Activated CD8-positive, alpha-beta memory T cell treated with anti-CD3 and anti-CD28 coated beads, Interleukin-2, amount 50 U/mL, for 24 hours (primary cell): Measurements from ENCODE around the gene BMF.

ENCODE experiments used
- DNase-seq: peaks from one replicate; pipeline ENCODE4 v3.0.0-alpha.2; 2020; ENCODE audit errors: extremely low read depth

The BMF gene

DNA sequence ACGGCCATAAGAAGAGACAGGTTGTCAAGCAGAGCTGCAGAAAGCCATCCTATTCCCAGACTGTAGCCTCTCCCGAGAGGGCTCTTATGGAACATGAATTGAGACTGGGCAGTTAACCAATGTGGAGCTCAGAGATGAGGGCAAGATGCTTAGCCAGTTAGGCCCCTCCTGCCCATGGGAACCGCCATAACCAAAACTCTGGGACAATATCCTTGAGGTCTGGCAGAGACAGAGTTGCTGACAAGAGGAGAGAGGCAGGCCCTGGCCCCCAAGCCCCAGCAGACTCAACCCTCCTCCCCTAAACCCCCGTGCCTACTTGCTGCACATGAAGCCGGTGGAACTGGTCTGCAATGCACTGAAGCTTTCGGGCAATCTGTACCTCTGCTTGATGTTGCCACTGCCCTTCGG lies 4.8 kb downstream of the BMF start:
- DNase-seq, result no peak

DNA sequence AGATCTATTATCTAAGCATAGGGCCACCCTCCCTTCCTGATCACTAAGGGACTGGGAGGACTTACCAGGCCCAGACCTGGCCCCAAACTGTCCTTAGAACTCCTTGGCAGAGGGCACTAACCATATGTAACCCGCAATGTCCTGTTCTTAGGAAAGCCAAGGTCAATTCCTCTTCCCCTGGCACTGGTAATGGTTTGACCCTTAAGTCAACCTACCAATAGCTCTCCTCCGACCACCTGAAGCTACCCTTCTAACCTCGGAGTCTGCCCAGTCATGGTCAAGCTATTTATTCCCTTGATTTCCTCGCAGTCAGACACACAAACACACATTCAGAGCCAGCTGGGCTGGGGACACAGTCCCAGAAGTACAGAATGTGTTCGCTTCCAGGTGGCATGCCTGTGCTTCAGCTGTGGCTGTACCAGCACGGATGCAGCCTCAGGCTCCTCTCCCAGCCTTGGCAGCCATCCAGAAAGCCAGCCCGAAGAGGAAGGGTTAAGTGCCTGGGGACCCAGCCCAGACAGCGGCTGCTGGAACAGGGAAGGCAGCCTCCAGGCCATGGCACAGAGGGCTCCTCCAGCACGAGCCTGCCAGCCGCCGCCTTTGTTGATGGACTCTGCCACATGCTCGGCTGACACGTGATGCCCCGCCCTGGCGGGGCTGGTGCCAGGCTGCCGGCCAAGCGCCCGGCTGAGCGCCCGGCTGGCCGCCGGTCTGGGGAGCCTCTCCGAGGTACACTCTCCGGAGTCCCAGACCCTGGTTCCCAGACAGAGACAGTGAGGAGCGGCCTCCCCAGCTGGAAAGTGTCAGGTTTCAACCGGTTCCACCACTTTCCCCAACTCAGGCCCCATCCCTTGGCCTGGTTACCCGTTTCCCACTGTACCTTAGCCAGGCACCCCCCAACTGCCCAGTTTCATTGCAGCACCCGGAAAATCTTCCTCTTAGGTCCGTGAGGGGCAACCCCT lies 5.5 kb downstream of the BMF start:
- no peak for DNase-seq

DNA sequence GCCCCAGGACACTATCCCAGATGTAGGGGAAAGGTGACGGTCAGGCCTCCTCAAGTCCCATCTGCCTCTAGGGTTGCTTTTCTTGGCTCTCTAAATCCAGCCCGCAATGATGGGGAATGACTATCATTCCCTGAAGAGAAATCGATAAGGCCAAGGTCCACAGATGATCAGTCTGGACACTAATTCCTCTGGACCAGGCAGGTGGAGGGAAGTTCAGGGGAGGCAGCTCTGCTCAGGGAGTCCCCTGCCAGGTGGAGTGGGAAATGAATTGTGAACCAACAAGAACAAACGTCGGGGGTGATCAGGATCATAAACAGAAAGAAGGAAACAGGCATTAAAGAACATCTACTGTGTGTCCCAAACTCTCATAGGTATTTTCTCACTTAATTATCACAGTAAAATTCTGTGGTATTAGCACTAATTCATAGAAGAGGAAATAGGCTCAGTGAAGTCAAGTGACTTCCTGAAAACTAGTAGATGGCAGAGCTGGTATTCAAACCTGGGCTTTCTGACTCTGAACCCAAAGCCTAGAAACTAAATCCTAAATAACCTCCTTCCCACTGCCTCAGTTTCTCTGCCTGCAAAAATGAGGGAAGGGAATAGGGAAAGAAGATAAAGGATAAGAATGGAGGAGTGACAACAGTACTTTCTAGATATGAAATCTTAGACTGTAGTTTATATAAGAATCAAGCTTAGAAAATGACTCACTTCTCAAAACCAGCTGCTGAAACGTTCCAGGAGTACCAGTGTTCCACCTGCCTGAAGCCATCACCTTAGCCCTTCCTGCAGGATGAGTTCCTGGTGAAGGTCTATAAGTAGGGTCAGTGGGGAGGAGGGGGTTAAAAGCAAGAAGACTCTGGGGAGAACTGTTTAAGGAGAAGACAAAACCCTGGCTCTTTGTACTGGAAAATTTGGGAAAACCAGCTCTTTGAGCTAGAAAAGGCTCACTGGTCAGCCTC lies 7.5 kb downstream of the BMF start:
- DNase-seq, result no peak

DNA sequence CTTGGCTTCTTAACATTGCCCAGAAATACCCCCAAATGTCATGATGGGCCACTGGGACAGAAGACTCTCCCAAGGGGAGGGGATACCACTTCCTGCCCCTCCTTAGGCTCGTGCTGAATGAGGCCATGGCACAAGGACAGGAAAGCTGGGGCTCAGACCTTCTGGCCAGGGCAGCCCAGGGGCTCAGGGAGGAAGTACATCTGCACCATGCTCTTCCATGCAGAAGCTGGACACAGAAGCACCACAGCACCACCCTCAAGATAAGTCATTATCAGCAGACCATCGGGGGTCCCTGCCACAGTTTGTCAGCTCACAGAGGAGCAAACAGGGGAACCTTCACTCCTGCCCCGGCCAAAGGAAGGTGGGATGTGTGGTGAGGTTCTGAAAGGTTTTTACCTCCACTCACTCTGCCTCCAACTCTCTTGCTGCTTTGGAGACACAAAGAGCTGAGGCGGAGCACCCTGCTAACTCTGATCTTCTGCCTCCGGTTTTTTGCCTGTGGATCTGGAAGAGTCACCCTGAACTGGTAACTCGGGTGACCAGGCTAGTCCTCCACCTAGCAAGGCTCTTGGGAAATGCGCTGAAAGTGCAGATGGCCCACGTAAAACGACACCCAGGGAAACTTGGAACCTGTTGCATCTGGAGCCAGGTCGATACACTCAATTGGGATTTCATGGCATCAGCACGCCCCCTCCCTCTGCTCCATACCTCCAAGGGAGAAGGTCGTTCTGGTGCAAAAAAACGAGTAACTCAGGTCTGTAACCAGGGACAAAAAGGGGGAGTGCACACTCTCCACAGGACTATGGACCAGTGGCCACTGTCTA lies 8.3 kb downstream of the BMF start:
- no peak for DNase-seq

DNA sequence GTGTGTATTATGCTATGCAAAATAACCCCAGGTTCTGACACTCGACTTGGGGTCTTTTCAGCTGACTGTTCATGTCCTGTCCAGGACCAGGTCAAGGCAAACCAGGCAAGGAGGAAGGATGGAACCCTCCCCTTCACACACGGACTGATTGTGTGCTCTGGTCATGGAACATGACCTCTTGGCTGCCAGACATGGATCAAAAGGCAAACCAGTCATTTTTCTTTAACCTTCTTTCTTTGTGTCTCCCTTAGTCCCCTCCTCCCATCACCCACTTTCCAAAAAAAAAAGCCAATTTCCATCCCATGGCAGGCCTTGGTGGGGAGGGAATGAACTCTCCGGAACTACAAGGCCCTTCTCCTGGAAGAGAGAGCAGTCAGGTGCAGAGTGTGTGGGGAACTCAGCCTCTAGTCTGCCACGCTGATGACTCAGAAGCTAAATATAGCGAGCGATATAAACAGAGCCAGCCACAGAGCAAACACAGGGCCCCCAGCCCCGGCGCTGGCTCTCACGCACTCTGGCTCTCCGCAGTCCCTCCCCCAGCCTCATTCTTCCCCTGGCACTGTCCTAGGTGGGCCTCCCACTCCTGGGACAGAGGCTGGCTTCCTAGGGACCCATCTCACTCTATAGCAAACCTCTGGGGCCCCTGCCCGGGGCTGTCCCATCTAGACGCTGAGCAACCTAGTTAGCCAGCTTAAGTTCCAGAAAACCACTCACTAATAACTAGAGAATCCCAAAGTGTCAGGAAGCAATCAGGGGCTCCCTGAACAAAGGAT lies 10.0 kb downstream of the BMF start:
- DNase-seq, result peak; percentile 51

DNA sequence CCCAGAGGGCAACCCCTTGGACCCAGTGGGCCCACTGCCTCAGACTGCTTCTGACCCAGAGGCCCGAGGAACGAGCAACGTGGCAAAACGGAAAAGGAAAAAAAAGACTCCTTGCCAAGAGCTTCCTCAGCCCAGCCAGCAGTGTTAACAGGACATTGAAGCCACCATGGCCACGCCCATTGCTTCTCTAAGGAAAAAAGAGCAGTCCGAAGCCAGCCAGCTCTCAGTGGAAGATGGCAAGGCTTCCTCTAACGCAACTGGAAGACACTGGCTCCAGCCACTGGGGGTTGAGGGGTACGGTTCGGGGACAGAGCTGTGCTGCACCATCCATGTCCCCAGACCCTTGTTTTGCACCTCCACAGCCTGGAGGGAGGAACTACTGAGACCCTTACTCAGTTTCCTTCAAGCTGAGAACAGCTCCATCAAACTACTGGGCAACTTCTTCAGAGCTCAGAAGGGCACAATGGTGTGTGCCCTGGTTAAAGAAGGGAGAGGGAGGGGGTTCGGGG lies 10.7 kb downstream of the BMF start:
- DNase-seq, result no peak

DNA sequence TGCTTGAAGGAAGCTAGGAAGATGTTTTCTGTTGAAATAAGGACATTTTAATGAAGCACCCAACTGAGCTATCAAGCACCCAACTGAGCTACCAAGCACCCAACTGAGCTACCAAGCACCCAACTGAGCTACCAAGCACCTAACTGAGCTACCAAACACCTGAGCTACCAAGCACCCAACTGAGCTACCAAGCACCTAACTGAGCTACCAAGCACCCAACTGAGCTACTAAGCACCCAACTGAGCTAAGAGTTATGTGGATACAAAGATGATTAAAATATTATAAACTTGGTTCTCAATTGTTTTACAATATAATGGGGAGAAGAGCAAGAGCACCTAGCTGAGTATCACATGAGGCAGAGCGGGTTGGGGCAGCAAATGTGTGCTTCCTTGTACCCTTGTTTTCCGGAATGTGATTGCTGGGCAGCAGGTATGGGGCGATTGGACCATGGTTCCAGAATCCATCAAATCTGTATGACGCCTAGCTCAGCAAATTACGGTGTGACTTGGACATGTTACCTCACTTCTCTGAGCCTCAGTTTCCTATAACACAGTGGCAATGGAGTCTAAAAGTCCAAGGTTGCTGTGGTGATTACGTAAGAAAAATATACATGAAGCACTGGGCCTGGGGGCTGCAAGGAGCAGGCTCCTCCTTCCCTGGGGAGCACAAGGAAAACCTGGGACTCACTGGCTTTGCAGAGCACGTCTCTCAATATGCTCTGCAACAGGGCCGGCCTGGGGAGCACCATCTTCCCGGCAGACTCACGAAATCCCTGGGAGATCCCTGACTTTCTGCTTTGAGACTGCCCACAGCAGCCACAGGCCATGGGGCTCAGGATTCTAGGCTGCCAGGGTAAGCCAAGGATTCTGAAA lies 11.3 kb downstream of the BMF start:
- DNase-seq, result no peak

DNA sequence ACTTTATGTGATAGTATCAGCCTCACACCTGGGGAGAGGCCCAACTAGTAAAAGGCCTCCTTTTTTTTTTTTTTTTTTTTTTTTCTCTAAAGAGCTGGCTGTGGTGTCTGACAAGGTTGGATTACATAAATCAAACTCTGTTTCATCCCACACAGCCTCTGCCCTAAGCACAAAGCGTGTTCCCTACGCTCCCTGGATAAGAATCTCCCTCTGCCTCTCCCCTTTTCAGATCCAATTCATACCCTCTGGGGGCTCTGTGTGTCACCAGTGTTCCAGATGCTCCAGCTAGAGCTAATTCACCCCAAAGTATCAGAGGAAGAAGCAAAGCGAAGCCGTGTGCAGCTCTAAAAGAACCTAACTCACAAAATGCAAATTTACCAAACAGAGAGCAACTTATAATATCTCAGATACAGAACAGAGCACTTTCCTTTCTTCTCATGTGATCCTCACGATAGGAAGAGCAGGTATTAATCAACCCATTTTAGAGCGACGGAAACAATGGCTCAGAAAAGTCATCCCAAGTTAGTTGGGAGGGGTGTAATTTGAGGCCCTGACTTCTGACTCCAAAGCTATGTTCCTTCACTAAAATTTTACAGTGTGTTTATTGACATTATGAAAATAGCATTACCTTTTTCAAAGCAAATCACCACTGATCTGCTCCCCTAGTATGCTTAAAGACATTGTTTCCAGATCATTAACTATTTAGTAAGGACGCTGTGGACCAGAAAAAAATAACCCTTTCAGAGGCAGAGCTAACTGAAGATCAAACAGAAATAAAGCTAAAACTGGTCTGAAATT lies 12.4 kb downstream of the BMF start:
- DNase-seq, result no peak

DNA sequence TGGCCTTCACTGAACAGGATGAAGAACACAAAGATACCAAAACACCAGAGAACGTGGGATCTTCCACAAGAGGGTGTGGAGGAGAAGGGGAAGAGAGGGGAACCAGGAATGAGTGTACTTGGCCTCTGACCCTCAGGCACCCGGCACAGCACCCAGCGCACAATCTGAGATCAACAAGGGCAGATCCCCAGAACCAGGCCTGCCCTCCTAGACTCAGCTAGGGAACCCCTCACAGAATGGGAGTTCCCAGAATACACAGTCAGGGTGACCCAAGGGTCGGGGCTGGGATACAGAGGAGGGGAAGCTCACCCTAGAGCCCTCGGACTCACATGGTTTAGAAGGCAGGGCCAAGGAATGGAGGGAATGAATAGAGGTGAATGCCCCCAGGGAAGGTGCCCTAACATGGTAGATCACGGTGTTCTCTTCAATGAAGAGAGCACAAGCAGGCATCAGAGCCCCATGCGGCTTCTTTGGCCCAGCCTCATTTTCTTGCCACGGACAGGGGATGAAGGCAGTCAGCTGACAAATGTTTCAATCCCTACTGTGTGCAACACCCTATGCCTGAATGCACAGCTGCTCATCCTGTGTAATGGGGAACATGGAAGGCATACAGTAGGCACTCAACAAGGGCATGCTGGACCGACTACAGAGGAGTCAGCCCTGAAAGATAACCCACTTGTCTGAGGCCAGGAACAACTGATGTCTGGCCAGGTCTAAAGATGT lies 13.1 kb downstream of the BMF start:
- DNase-seq, result no peak

DNA sequence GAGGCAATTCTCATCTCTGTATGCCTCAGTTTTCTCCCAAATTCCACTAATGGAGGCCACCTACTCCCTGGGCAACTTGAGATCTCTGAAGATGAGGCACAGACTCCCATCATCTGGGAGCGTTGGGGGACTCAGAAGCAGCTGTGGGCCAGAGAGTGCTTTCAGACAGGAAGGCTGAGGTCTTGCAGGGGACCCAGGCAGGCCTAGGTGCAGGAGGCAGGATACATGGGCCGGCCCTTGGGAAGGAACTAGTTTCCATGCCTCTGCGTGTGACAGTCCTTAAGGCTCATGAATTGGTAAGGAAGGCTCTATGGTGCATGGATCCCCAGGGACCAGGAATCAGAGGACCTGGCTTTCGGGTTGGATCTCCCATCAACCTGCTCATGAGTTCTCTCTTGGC lies 14.5 kb downstream of the BMF start:
- DNase-seq, result no peak

DNA sequence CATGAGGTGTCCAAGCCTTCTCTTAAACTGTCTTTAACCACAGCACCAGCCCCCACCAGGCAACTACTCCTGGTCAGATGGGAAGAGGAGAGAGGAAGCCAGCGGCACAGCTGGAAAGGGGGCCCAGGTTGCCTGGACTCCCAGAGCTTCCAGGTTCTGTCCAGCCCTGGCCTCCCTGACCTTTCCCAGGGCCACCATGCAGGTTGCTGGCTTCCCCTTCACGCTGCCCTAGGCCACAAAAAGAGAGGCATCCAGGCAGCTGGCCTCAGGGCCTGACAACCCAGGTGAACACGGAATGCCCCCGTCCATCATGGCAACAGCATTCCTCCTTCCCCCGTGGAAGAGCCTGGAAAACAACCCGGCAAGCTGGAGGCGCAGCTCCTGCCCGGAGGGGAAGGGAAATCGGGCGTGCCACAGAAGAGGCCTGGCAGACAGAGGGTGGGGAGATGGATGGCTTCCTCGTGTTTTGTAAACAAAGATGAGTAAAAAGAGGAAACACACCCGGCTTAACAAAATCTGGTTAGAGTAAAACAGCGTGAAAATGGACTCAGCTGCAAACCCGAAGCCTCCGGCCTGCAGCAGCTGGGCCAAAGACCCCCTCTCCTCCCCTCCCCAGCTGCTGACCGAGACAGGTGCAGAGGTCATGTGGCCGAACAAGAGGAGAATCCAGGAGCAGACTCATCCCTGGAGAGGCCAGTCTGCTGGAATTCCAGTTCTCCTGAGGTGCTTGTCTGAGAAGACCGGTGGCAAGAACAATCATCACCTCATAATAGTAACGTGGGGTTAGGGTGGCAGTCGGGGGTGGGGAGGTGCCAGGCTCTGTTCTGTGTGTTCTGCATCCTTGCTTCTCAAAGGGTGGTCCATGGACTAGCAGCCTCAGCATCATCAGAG lies 15.5 kb downstream of the BMF start:
- no peak for DNase-seq

DNA sequence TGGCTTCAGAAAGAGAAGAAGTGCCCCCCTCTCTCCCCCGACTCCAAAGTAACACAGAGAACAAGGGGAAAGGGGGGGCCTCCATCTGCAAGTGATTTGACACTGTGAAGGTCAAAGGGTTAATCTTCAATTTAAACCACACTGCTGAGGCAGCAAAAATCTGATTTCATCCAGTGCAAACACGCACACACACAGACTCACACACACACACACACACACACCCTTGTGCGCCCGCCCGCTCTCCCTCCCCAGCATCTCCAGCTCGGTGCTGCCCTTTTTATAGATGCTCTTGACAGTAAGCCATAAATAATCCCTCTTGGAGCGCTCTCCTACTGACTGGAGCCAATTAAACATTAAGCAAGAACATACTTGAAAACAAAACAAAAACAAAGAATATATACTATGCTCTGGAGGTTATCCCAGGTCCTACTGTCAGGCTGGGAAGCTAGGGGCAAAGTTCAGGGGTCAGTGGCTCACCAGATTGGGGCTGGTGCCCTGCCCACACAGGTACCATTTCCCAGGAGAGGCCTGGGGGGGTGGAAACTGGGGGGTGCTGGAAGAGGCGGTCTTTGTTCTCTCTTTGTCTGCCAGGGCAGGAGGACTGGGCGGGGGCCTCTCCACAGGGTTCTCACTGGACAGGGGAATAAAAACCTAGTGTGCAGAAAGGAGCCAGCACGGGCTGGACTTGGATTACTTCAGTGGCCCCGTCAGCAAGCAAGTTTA lies 16.3 kb downstream of the BMF start:
- DNase-seq, result no peak

DNA sequence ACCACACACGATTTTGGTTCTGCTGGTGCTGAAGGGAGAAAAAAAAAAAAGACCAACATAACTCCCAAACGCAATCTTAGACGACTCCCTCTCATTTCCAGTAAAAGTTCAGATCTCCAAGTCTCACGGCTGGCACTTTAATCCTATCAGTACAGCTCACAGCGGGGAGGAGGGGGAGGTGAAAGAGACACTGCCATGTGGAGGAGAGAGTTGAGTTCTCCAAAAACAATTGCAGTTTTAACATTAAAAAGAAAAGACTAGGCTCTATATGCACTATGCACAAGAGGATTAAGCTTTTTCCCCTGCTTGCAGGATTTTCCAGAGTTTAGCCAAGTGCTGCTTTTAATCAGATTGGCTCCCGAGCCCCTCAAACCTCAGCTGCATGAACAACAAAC lies 16.8 kb downstream of the BMF start:
- no peak for DNase-seq

DNA sequence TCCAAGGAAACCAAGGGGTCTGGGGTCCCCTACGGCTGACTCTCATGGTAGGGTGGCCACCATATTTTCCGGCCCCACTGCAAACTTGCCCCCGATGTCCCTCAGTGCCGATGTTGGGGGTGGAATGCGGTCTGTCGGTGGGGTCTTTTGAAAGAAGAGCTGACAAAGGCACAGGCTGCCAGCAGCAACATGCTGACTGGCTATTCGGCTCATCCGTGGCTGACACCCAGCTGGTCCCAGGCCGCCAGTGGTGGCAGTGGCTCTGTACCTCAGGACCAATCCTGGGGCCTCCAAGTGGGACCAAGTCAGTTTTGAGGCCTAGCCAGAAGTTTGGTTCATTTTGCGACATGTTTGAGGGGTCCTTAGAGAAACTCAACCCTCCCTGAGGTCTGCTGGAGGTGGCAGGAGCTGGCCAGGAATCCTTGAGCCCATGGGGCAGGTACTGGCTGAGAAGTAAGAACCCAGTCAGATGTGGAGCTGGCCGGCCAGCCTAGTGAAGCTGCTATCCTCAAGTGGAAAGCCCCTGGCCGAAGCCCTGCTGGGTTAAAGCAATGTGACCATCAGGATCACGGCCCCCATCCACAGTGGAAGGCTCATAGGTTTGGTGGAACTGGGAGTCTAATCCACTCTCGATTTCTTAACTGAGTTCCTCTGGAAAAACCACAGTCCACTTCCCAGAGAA lies 17.8 kb downstream of the BMF start:
- no peak for DNase-seq

DNA sequence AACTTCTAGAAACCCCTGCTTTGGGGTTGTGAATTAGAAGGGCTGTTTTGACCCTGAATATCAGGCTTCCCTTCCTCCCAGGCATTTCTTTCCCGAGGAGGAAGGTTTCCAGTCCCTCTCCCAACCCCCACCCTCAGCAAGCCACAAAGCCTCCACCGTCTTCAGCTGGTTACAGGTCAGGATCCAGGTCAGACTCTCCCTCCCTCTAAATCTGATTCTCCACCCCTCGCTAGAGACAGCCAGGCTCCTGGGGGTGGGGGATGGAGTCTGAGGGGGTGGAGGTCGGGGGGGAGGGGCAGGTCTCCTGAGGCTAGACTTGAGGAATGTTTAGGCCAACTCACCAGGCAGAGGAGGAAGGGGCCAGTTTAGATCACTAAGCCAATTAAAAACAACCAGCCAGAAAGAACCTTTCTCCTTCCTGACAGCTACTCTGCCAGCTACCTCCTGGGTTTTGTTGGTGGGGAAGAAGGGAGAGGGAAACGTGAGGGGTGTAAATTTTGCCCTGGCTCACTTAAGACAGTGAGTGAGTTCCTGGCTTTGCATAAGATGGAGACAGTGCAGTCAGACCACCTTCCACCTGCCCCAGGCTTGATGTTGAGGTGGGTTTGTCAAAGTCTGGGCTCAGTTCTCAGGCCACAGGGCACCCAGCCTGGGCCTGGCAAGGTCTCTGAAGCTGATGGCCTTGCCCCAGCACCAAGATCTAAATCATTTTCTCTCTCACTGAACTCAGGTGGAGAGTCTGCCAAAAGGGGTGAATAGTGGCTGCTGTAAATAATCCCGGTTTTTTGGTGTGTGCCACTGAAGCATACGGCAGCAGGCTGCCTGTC lies 19.5 kb downstream of the BMF start:
- DNase-seq, result no peak
